Activated naive CD4-positive, alpha-beta T cell treated with anti-CD3 and anti-CD28 coated beads, Interleukin-2, amount 10 ng/mL, durations not matched to agents 7 days and 5 days (primary cell): ENCODE measurements around the gene OR4B1.
"Not testable (repeated sequence)": the region's sequence is repeated elsewhere in the genome, so short reads cannot be mapped to it uniquely, and the experiment has no call there.

Experiments
- CTCF ChIA-PET: fragments of 350-600 bp; sonication (Branson Sonifier 250); formaldehyde crosslinking; loops from one replicate; lab custom pipeline; 2021; ENCODE audit warnings: antibody characterized with exemption; lab: Charles Lee
- DNase-seq: peaks from one replicate; pipeline ENCODE4 v3.0.0-alpha.2; 2020
- H3K27ac Mint-ChIP-seq: one replicate; pipeline ENCODE4 v1.8.0; 2021; ENCODE audit warnings: mild to moderate bottlenecking, moderate library complexity, mixed read lengths
- H3K27me3 Mint-ChIP-seq: one replicate; pipeline ENCODE4 v1.8.0; 2021; ENCODE audit warnings: mild to moderate bottlenecking, mixed read lengths
- H3K36me3 Mint-ChIP-seq: one replicate; pipeline ENCODE4 v1.8.0; 2021; ENCODE audit warnings: mixed read lengths
- H3K4me1 Mint-ChIP-seq: one replicate; pipeline ENCODE4 v1.8.0; 2021; ENCODE audit warnings: mixed read lengths
- H3K4me3 Mint-ChIP-seq: one replicate; pipeline ENCODE4 v1.8.0; 2021; ENCODE audit warnings: mild to moderate bottlenecking, moderate library complexity, mixed read lengths
- H3K9me3 Mint-ChIP-seq: one replicate; pipeline ENCODE4 v1.8.0; 2021; ENCODE audit warnings: mixed read lengths

The OR4B1 gene, protein sequence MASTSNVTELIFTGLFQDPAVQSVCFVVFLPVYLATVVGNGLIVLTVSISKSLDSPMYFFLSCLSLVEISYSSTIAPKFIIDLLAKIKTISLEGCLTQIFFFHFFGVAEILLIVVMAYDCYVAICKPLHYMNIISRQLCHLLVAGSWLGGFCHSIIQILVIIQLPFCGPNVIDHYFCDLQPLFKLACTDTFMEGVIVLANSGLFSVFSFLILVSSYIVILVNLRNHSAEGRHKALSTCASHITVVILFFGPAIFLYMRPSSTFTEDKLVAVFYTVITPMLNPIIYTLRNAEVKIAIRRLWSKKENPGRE

DNA sequence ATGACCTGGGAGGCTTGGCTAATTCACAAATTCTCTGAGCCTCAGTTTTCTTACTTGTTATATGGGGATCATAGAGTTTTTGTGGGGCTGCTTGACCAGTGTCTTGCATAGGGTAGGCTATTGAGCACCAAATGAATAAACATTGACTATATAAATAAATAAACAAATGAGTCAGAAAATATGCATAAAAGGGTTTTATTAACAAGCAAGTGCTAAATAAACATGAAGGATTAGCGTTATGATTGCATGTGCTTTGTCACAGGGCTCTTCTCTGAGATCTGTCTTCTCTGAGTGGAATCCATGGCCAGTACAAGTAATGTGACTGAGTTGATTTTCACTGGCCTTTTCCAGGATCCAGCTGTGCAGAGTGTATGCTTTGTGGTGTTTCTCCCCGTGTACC is at the start of gene OR4B1:
Gene OR4B1, plus strand, starts transcription at position 301 of the 400 bp plus-strand sequence. Its CDS starts 0 bp downstream, at position 301.
- Mint-ChIP-seq H3K4me1 (peaks cover 2% of the 10 kb centered on the region), H3K4me3 (no peak within 1 kb of the TSS), H3K27ac (no peak within 1 kb of the TSS), H3K9me3 (no peaks in the 10 kb centered on the region), H3K36me3 (no peaks in the 10 kb centered on the region), H3K27me3 (no peaks in the 10 kb centered on the region)
- DNase-seq: no peak
- CTCF ChIA-PET: no interaction called here

DNA sequence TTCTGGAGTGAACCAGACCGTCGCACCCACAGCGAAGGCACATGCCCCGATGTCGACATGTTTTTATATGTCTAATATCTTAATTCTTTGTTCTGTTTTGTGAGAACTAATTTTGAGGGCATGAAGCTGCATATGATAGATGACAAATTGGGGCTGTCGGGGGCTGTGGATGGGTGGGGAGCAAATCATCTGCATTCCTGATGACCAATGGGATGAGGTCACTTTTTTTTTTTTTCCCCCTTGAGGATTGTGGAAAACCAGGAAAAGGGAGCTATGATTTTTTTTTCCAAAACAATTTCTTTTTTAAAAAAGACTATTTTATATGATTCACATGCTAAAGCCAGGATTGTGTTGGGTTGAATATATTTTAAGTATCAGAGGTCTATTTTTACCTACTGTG is 49.2 kb upstream of the OR4B1 start:
- CTCF ChIA-PET: no interaction called here
- Mint-ChIP-seq H3K27me3 (no peaks in the 10 kb centered on the region), H3K9me3 (no peaks in the 10 kb centered on the region), H3K36me3 (peaks cover 57% of the 10 kb centered on the region), H3K4me1 (peaks cover 25% of the 10 kb centered on the region), H3K27ac (no peak overlapping the region), H3K4me3 (no peak overlapping the region)
- DNase-seq: no peak

DNA sequence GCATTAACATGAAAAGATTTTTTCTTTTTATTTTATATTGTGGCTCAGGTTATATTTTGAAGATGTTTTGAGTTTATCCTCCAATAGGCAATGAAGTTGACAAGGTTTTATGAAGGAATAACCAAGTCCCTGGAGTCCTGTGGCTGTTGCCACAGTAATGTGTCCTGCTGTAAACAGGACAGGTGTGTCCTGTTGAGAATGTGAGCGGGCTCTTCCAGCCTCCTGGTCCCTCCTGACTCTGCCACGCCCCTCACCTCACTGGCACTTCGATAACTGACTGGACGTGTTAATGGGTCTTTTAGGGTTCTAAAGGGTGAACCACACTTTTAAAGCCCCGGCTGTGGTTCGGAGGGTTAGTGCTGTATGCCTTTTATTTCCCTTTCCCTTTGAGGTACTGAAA is 47.8 kb upstream of the OR4B1 start:
- no peak overlapping the region for H3K27ac Mint-ChIP-seq
- no peak overlapping the region for H3K4me3 Mint-ChIP-seq
- H3K27me3 Mint-ChIP-seq: no peaks in the 10 kb centered on the region
- CTCF ChIA-PET: no interaction called here
- no peak for DNase-seq
- H3K36me3 Mint-ChIP-seq: peaks cover 46% of the 10 kb centered on the region
- H3K4me1 Mint-ChIP-seq: peaks cover 35% of the 10 kb centered on the region
- no peaks in the 10 kb centered on the region for H3K9me3 Mint-ChIP-seq

DNA sequence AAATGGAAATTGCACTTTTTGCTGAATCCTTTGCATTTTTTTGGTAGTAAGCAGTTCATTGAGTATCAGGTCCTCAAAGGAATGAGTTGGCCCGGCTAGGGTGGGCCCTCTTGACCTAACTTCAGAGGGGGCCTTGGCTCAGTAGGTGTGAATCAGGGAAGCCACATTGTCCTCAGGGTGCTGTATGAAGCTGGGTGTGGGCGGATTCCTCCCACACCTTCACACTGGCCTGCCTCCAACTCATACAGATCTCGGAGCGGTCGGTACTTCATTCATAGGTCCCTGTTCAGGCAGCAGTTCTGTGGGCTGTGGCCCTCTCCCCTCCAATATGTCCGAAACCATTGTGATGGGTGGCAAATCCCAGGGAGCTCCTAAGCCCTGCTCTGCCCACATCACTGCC is 47.4 kb upstream of the OR4B1 start:
- H3K9me3 Mint-ChIP-seq: no peaks in the 10 kb centered on the region
- no peak overlapping the region for H3K27ac Mint-ChIP-seq
- CTCF ChIA-PET: no interaction called here

DNA sequence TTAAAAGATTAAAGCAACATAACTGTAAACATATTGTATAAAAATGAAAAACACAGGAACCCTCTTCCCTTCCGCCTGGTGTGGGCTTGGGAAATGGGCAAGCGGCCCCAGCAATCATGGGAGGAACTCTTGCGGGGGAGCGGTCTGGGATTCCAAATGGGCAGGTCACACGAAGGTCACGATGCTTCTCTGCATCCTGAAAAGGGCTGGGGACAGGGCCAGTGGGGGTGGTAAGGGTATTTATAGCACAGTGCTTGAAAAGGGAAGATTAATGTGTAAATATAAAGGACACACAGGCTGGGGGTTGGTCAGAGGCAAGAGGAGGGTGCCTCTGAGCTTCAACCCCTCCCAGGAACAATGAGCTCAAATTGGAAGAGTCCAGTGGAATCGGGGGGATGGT is 46.9 kb upstream of the OR4B1 start:
- Mint-ChIP-seq H3K4me3 (no peak overlapping the region), H3K27ac (no peak overlapping the region), H3K36me3 (peaks cover 40% of the 10 kb centered on the region), H3K4me1 (peaks cover 39% of the 10 kb centered on the region), H3K9me3 (no peaks in the 10 kb centered on the region), H3K27me3 (no peaks in the 10 kb centered on the region)
- CTCF ChIA-PET: no interaction called here
- DNase-seq: no peak

More for the DNA sequence above, 47.4 kb upstream of the OR4B1 start:
- Mint-ChIP-seq H3K36me3 (peaks cover 42% of the 10 kb centered on the region), H3K4me1 (peaks cover 35% of the 10 kb centered on the region), H3K27me3 (no peaks in the 10 kb centered on the region), H3K4me3 (no peak overlapping the region)
- no peak for DNase-seq

DNA sequence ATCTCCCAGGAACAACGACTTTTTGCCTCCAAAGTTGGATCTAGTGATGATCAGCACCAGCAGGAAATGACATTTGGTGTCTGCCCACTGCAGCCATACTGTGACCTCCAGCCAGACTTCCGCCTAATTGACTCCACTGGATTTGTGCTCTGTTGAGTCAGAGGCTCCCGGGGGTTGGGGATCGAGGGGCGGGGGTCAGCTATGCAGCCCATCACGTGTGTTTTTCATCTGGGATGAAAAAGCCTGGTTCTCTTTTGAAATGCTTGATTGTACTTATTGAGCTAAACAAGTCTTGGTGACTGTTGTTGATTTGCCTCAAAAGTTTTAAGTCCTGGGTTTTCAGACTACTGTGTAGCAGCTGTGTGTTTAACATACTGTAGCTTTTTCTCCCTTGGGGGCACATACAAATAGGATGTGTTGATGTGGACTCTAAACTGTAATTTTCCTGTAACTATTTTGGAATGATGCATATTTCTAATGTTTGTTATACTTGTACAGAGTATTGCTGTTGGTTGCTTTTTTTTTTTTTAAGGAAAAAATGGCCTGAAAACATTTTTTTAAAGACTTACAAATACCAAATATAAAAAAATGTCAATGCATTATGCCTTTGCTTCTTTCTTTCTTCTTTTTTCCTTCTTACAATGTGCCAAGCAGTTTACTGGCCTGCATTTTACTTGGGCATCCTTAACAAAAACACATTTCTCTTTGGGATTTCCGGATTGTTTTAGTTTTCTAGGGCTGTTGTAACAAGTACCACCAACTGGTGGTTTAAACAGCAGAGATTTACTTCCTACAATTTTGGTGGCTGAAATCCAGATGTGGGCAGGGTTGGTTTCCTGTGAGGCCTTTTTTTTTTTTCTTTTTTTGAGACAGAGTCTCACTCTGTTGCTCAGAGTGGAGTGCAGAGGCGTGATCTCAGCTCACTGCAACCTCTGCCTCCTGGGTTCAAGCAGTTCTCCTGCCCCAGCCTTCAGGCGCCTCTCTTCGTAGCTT is 46.1 kb upstream of the OR4B1 start:
- CTCF ChIA-PET: interaction anchor here (2.8 kb wide), 1 partner anchor 137 kb away, joined by 12 read pairs; the partner anchor contains the start of gene OR4S1
- no peak for DNase-seq
- Mint-ChIP-seq H3K27ac (peak overlapping the region; percentile 22), H3K9me3 (no peaks in the 10 kb centered on the region), H3K27me3 (no peaks in the 10 kb centered on the region), H3K4me1 (peaks cover 43% of the 10 kb centered on the region), H3K36me3 (peaks cover 33% of the 10 kb centered on the region), H3K4me3 (no peak overlapping the region)

DNA sequence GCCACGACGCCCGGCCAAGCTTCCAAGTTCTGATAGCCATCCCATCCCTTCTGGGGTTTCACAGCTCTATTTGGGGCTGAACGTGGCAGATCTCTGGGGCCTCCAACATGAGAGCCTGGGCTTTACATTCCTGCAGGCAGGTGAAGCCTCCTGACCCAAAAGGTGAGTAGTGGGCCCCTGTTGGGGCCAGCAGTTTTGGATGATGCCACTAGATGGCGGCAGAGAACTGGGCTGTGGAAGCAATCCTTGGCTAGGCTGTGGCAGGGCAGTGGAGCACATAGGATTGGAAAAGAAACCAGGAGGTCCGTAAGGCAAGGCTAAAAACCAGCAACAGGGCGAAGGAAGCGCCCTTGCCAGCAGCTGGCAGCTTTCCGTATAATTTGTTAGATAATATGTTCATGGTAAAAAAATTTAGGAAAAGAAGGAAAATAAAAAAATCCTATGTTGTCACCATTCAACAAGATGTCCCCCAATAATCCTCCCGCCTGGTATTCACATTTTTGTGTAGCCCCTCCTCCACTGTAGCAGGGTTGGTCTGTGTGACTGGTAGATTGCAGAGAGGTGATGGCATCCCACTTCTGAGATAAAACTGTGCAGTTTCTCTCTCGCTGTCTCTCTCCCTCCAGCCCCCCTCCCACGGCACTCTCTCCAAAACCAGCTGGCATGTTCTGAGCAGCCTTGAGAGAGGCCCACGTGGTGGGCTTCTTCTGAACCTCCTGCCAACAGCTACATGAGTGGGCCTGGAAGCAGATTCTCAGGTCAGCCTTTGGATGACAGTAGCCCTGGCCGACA is 43.6 kb upstream of the OR4B1 start:
- Mint-ChIP-seq H3K27ac (peak overlapping the region; percentile 6), H3K9me3 (no peaks in the 10 kb centered on the region), H3K36me3 (peaks cover 16% of the 10 kb centered on the region), H3K4me1 (peaks cover 43% of the 10 kb centered on the region), H3K27me3 (peaks cover 1% of the 10 kb centered on the region), H3K4me3 (no peak overlapping the region)
- peak; percentile 75 for DNase-seq
- CTCF ChIA-PET: interaction anchor here (0.7 to 2.8 kb wide), 7 partner anchors 10 to 241 kb away, joined by 3 to 12 read pairs (median 3); partner anchors contain the start of gene OR4S1

DNA sequence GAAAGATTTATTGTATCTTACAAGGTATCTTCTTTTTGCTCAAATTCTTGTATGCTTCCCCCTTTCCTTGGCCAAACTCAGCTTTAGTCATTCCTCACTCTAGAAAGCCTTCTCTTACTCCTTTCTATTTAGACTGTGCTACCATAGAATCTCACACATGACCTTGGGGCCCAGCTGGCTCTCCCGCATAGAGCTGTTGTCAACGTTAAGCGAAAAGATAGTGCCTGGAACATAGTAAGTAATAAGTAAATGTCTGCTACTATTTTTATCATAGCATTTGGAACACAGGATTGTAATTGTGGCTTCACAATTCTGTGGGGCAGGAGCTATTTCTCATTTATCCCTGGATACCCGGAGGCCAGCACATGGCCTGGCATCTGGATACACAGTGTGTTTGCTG is 38.9 kb upstream of the OR4B1 start:
- no peaks in the 10 kb centered on the region for H3K9me3 Mint-ChIP-seq
- CTCF ChIA-PET: interaction anchor here (0.9 kb wide), 1 partner anchor 11 kb away, joined by 3 read pairs; no protein-coding TSS in a partner anchor
- peaks cover 11% of the 10 kb centered on the region for H3K27me3 Mint-ChIP-seq
- no peak for DNase-seq
- peaks cover 18% of the 10 kb centered on the region for H3K4me1 Mint-ChIP-seq
- no peak overlapping the region for H3K27ac Mint-ChIP-seq
- no peaks in the 10 kb centered on the region for H3K36me3 Mint-ChIP-seq
- no peak overlapping the region for H3K4me3 Mint-ChIP-seq

DNA sequence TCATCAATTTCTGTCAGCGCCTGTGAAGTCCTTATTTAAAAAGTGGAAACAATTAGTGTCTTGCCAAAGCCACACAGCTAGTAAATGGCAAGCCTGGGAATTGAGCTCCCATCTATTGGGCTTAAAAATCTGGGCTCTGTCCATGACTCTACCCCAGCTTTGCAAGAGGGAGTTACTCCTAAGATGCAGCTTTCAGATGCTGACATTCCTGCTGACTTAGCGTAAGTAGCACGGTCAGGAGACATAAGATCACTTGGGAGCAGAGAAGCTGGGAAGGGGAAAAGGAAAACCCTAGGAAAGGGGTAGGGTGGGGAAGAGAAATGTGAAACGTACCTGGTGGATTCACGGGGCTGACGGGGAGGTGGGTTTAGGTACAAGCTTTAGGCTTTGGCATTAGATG is 36.0 kb upstream of the OR4B1 start:
- no peaks in the 10 kb centered on the region for H3K9me3 Mint-ChIP-seq
- no peak overlapping the region for H3K4me3 Mint-ChIP-seq
- no peak for DNase-seq
- H3K36me3 Mint-ChIP-seq: no peaks in the 10 kb centered on the region
- no peaks in the 10 kb centered on the region for H3K4me1 Mint-ChIP-seq
- H3K27me3 Mint-ChIP-seq: peaks cover 11% of the 10 kb centered on the region
- no peak overlapping the region for H3K27ac Mint-ChIP-seq
- CTCF ChIA-PET: interaction anchor here (1.0 kb wide), 1 partner anchor 31 kb away, joined by 3 read pairs; no protein-coding TSS in a partner anchor

DNA sequence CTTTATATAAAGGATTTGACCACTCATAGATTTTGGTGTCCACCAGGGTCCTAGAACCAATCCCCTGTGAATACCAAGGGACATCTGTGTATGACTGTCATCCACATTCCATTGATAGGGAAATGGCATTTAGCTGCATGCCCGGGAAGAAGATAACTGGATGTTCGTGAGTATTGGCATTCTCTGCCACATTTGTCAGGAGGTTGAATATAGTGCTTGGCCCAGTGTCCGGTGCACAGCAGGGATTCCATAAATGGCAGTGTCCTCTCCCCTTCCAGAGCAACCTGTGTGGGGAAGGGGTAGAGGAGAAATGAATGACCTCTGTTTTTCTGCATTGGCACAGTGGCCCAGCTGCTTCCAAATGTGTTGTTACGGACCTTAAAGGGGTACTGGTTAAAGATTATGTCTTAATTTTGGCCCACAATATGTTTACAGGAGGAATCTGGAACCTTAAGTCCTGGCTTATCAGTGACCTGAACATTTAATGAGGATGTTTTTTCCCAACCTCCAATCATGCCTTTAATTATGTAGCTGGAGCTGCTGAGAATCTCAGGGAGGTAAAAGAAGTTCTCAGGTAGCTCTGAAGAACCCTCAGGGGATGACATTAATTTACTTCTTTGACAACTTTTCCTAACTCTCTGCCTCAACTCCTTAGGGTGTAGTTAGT is 33.6 kb upstream of the OR4B1 start:
- Mint-ChIP-seq H3K9me3 (no peaks in the 10 kb centered on the region), H3K36me3 (peaks cover 3% of the 10 kb centered on the region), H3K4me1 (no peaks in the 10 kb centered on the region), H3K27ac (no peak overlapping the region), H3K4me3 (no peak overlapping the region), H3K27me3 (peaks cover 10% of the 10 kb centered on the region)
- CTCF ChIA-PET: no interaction called here
- DNase-seq: no peak

DNA sequence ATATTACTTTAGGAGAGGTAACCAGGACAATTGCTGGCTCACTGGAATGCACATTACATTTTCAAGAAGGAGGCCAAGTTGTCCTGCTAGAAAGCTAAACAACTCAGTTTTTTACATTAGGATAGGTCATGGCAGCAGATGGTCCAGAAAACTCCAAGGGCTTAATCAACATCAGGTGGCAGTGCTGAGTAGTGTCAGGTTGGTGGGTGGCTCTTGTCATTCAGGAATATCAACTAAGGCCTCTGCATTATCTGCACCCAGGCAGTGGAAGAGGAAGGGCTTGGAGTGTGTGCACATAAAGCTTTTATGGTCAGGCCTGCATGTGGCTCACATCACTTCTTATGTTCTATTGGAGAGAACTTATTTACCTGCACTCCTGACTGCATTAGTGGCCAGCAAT is 32.2 kb upstream of the OR4B1 start:
- no peak overlapping the region for H3K4me3 Mint-ChIP-seq
- no peak for DNase-seq
- H3K27ac Mint-ChIP-seq: no peak overlapping the region
- H3K4me1 Mint-ChIP-seq: peaks cover 6% of the 10 kb centered on the region
- H3K36me3 Mint-ChIP-seq: peaks cover 14% of the 10 kb centered on the region
- peaks cover 4% of the 10 kb centered on the region for H3K27me3 Mint-ChIP-seq
- H3K9me3 Mint-ChIP-seq: peaks cover 12% of the 10 kb centered on the region
- CTCF ChIA-PET: interaction anchor here (1.5 kb wide), 1 partner anchor 123 kb away, joined by 3 read pairs; no protein-coding TSS in a partner anchor

DNA sequence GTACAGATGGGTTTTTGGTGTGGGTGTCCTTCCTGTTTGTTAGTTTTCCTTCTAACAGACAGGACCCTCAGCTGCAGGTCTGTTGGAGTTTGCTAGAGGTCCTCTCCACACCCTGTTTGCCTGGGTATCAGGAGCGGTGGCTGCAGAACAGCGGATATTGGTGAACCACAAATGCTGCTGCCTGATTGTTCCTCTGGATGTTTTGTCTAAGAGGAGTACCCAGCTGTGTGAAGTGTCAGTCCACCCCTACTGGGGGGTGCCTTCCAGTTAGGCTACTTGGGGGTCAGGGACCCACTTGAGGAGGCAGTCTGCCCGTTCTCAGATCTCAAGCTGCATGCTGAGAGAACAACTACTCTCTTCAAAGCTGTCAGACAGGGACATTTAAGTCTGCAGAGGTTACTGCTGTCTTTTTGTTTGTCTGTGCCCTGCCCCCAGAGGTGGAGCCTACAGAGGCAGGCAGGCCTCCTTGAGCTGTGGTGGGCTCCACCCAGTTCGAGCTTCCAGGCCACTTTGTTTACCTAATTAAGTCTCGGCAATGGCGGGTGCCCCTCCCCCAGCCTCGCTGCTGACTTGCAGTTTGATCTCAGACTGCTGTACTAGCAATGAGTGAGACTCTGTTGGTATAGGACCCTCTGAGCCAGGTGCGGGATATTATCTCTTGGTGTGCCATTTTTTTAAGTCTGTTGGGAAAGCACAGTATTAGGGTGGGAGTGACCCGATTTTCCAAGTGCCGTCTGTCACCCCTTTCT is 25.5 kb upstream of the OR4B1 start:
- H3K27ac Mint-ChIP-seq: peak overlapping the region; percentile 97
- peak; percentile 72 for DNase-seq
- CTCF ChIA-PET, H3K27me3 Mint-ChIP-seq: not testable (repeated sequence)
- H3K4me1 Mint-ChIP-seq: peaks cover 35% of the 10 kb centered on the region
- peaks cover 44% of the 10 kb centered on the region for H3K9me3 Mint-ChIP-seq
- H3K36me3 Mint-ChIP-seq: peaks cover 32% of the 10 kb centered on the region
- H3K4me3 Mint-ChIP-seq: peak overlapping the region; percentile 4

DNA sequence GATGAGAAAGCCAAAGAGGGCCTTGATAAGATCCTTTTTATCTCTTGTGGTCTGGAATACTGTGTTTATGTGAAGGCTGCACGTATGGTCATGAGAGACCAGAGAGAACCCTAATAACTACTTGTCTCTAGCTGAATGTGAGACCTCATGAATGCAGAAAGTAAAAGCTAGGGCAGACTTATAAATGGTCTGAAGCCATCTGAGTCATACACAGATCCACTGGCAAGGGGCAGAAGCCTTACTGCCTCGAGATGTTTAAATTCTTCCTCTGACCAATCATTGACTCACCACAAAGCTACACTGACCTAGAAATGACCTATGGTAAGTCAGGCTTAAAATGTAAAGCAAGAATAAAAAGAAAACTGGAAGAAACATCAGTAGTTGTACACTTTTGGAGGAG is 22.7 kb upstream of the OR4B1 start:
- CTCF ChIA-PET: no interaction called here
- peaks cover 32% of the 10 kb centered on the region for H3K4me1 Mint-ChIP-seq

More for the DNA sequence above, 22.7 kb upstream of the OR4B1 start:
- H3K36me3 Mint-ChIP-seq: peaks cover 29% of the 10 kb centered on the region
- DNase-seq: no peak
- peaks cover 52% of the 10 kb centered on the region for H3K9me3 Mint-ChIP-seq
- no peak overlapping the region for H3K27ac Mint-ChIP-seq
- peaks cover 8% of the 10 kb centered on the region for H3K27me3 Mint-ChIP-seq
- no peak overlapping the region for H3K4me3 Mint-ChIP-seq
